Upper lobe of left lung (tissue), 4 donors: ENCODE data around the gene FAM3D.

Experiments used
- CTCF ChIP-seq, 6 experiments: fragments of 450-650 bp in 4 of 6; fragments of 200-600 bp in 2 of 6; sonication (generic) in 2 of 6; IDR thresholded peaks; one replicate each; pipeline ENCODE4 v1.5.1; 2016 to 2019; ENCODE audit warnings: antibody characterized with exemption in 6 of 6
- EP300 ChIP-seq, 4 donors: sonication (generic); formaldehyde crosslinking; IDR thresholded peaks; one replicate each; pipeline ENCODE4 v1.5.1; 2017; ENCODE audit warnings: antibody characterized with exemption in 4 of 4, control low read depth in 2 of 4
- POLR2A ChIP-seq, 4 donors: fragments of 450-650 bp; IDR thresholded peaks; one replicate each; pipeline ENCODE4 v1.5.1; 2016 to 2017; ENCODE audit warnings: antibody characterized with exemption in 4 of 4, mild to moderate bottlenecking in 2 of 4
- POLR2AphosphoS5 ChIP-seq, 2 donors: sonication (generic); formaldehyde crosslinking; IDR thresholded peaks; one replicate each; pipeline ENCODE4 v1.5.1; 2017; ENCODE audit warnings: antibody characterized with exemption in 2 of 2

- TF ChIP-seq POLR2A (IDR thresholded peaks at IDR 0.05) = no peak
- no peak for TF ChIP-seq CTCF (IDR thresholded peaks at IDR 0.05)
- TF ChIP-seq POLR2AphosphoS5 (IDR thresholded peaks at IDR 0.05) = no peak
- TF ChIP-seq EP300 (IDR thresholded peaks at IDR 0.05) = no peak
Observed at GRCh38 chr3:58692484-58692883, 25.9 kb upstream of the FAM3D start.
